ENCODE results near the gene OR10A3.

Gene OR10A3

DNA sequence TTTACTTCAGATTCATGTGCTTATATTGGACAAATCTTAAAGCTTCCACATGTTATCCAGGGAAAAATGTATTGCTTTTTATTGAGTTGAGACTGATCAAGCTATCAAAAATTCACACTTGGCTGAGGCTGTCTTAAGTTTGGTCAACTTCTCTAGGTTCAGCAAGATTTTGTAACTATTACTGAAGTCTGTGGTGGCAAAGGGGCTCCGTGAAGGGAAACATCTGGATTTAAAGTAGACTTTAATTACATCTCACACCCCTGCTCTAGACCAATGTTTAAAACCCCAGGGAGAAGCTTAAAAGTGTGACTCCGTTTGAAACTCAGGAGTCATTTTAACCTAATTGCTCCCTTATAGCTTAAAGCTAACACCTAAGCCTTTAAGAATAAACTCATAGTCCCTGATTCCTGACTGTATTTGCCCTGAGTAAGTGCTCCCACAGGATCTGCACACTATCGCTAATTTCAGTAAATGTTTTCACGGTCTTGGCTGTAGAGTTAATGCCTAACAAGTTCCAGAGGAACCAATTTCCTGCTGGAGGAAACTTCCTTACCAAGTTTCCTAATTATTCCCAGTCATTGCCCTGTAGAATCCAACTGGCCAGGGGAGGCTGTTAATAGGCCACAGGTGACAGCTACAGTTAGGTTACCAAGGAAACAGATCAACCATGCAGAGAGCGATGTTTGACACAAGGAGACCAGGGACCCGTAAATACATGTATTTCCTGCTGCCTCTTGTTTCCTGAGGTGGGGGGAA is 50.9 kb downstream of the OR10A3 start:
- no peak for DNase-seq

DNA sequence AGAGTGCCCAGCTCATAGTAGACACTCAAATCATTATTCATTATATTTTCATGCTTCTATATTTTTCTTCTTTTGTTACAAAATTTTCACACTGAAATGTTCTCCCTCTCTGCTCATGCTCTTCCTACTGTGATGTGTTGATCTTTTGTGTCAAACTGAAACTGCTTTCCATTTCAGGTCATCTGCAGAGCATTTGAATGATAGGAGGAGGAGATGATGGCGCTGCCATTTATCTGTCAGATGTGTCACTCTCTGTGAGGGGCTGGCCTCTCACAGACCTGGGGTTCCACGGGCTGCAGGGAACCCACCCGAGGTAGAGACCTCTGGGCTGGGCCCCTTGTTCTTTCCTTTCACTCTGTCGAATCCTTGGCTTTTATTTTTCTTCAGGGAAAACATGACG is 51.5 kb downstream of the OR10A3 start:
- DNase-seq = no peak
